ENCODE data around the gene IGSF9B.

- TF ChIP-seq CTCF (IDR thresholded peaks at IDR 0.05): no peak
- TF ChIP-seq TCF7L2 (IDR thresholded peaks at IDR 0.05; ENCODE audit: low read depth, low read length): no peak
Observed at GRCh38 chr11:133988686-133989410, 32.1 kb upstream of the IGSF9B start.

Data from Panc1 (cell line).